Measurements from ENCODE around the gene HOXC10. TPM values are rescaled to one million over a fixed set of nuclear protein-coding genes. Genes with fewer than 3 reads are reported as not detected.

Gene HOXC10
- total and polyA plus RNA-seq, 3 experiments from 2014 or later: not detected

- H3K9me3 ChIP-seq (ENCODE audit: low read length): no peaks in the 10 kb centered on the region
- peaks cover 22% of the 10 kb centered on the region for H3K4me1 ChIP-seq (ENCODE audit: insufficient read depth, low read length)
- ChIA-PET CTCF (interaction anchor here (0.8 to 15.2 kb wide), 9 partner anchors 11 to 210 kb away, joined by 3 to 216 read pairs (median 7); partner anchors contain the start of genes HOXC10 and SMUG1), POLR2A (no interaction called here)
- H3K36me3 ChIP-seq (ENCODE audit: insufficient read depth, low read length): no peaks in the 10 kb centered on the region
- peak overlapping the region in 3 of 7 donors; percentile 23 to 73 (median 68) for H3K4me3 Mint-ChIP-seq
- H3K4me1 Mint-ChIP-seq: peaks cover 14 to 43% (median 20%) of the 10 kb centered on the region in 3 donors
- no peaks in the 10 kb centered on the region for H3K36me3 Mint-ChIP-seq
- peaks cover 81 to 97% of the 10 kb centered on the region in 2 donors for H3K27me3 Mint-ChIP-seq
- H3K27ac ChIP-seq (ENCODE audit: low read depth, low read length): no peak overlapping the region
- H3K9me3 Mint-ChIP-seq: peaks cover 0 to 4% (median 0%) of the 10 kb centered on the region in 5 donors
- H3K27ac Mint-ChIP-seq: no peak overlapping the region
- DNase-seq: no peak
- peaks cover 86% of the 10 kb centered on the region for H3K27me3 ChIP-seq (ENCODE audit: insufficient read depth, low read length, poor library complexity, severe bottlenecking)
- H3K4me3 ChIP-seq (ENCODE audit: low read length): no peak overlapping the region
Measured at GRCh38 chr12:54004841-54005530, 20.0 kb downstream of the HOXC10 start.

- ChIA-PET POLR2A (no interaction called here), CTCF (interaction anchor here (0.7 to 15.2 kb wide), 15 partner anchors 8 to 209 kb away, joined by 3 to 216 read pairs (median 7); partner anchors contain the start of genes HOXC10, HOXC5 and SMUG1)
- Mint-ChIP-seq H3K4me1 (peaks cover 14 to 43% (median 18%) of the 10 kb centered on the region in 3 donors), H3K27ac (peak overlapping the region in 2 of 8 donors; percentile 14 to 73), H3K9me3 (peaks cover 0 to 4% (median 0%) of the 10 kb centered on the region in 5 donors), H3K36me3 (no peaks in the 10 kb centered on the region), H3K4me3 (peak overlapping the region in 4 of 7 donors; percentile 15 to 78 (median 70)), H3K27me3 (peaks cover 82 to 99% of the 10 kb centered on the region in 2 donors)
- H3K4me3 ChIP-seq (ENCODE audit: low read length): no peak overlapping the region
- peaks cover 17% of the 10 kb centered on the region for H3K4me1 ChIP-seq (ENCODE audit: insufficient read depth, low read length)
- no peaks in the 10 kb centered on the region for H3K9me3 ChIP-seq (ENCODE audit: low read length)
- H3K27ac ChIP-seq (ENCODE audit: low read depth, low read length): no peak overlapping the region
- peaks cover 85% of the 10 kb centered on the region for H3K27me3 ChIP-seq (ENCODE audit: insufficient read depth, low read length, poor library complexity, severe bottlenecking)
- no peaks in the 10 kb centered on the region for H3K36me3 ChIP-seq (ENCODE audit: insufficient read depth, low read length)
- DNase-seq: no peak
Measured at GRCh38 chr12:54005531-54005852, 20.5 kb downstream of the HOXC10 start.

GRCh38 chr12:54005853-54006558, 21.1 kb downstream of the HOXC10 start:
- Histone ChIP-seq H3K27me3 (ENCODE audit: insufficient read depth, low read length, poor library complexity, severe bottlenecking) (peaks cover 83% of the 10 kb centered on the region), H3K4me3 (ENCODE audit: low read length) (peak overlapping the region; percentile 51), H3K27ac (ENCODE audit: low read depth, low read length) (no peak overlapping the region), H3K9me3 (ENCODE audit: low read length) (no peaks in the 10 kb centered on the region), H3K36me3 (ENCODE audit: insufficient read depth, low read length) (no peaks in the 10 kb centered on the region), H3K4me1 (ENCODE audit: insufficient read depth, low read length) (peaks cover 19% of the 10 kb centered on the region)
- Mint-ChIP-seq H3K36me3 (no peaks in the 10 kb centered on the region), H3K9me3 (peaks cover 0 to 4% (median 0%) of the 10 kb centered on the region in 5 donors), H3K27ac (peak overlapping the region in 5 of 8 donors; percentile 14 to 73 (median 68)), H3K4me3 (peak overlapping the region; percentile 66 to 93 (median 77)), H3K4me1 (peaks cover 19 to 46% (median 19%) of the 10 kb centered on the region in 3 donors), H3K27me3 (peaks cover 78 to 99% of the 10 kb centered on the region in 2 donors)
- DNase-seq: peak; percentile 75 to 87 (median 82)
- CTCF ChIA-PET: interaction anchor here (0.7 to 15.2 kb wide), 16 partner anchors 9 to 209 kb away, joined by 3 to 216 read pairs (median 6); partner anchors contain the start of genes HOXC10, HOXC4, HOXC5 and SMUG1
- POLR2A ChIA-PET: no interaction called here

- H3K27ac Mint-ChIP-seq: peak overlapping the region in 3 of 8 donors; percentile 27 to 73 (median 71)
- no peak for DNase-seq
- no peaks in the 10 kb centered on the region for H3K36me3 ChIP-seq (ENCODE audit: insufficient read depth, low read length)
- H3K9me3 Mint-ChIP-seq: peaks cover 0 to 4% (median 0%) of the 10 kb centered on the region in 5 donors
- peak overlapping the region; percentile 51 for H3K4me3 ChIP-seq (ENCODE audit: low read length)
- no peaks in the 10 kb centered on the region for H3K36me3 Mint-ChIP-seq
- no peak overlapping the region for H3K27ac ChIP-seq (ENCODE audit: low read depth, low read length)
- no peaks in the 10 kb centered on the region for H3K9me3 ChIP-seq (ENCODE audit: low read length)
- H3K27me3 ChIP-seq (ENCODE audit: insufficient read depth, low read length, poor library complexity, severe bottlenecking): peaks cover 83% of the 10 kb centered on the region
- peak overlapping the region in 6 of 7 donors; percentile 66 to 93 (median 78) for H3K4me3 Mint-ChIP-seq
- peaks cover 81 to 99% of the 10 kb centered on the region in 2 donors for H3K27me3 Mint-ChIP-seq
- H3K4me1 Mint-ChIP-seq: peaks cover 24 to 53% (median 25%) of the 10 kb centered on the region in 3 donors
- ChIA-PET CTCF (interaction anchor here (0.8 to 15.2 kb wide), 14 partner anchors 10 to 208 kb away, joined by 3 to 216 read pairs (median 4); partner anchors contain the start of genes HOXC4, HOXC5 and SMUG1), POLR2A (interaction anchor here (0.6 kb wide), 1 partner anchor 297 kb away, joined by 4 read pairs; no protein-coding TSS in a partner anchor)
- peaks cover 24% of the 10 kb centered on the region for H3K4me1 ChIP-seq (ENCODE audit: insufficient read depth, low read length)
Measured at GRCh38 chr12:54006559-54007220, 21.7 kb downstream of the HOXC10 start.

- H3K36me3 Mint-ChIP-seq: no peaks in the 10 kb centered on the region
- CTCF ChIA-PET: interaction anchor here (0.9 to 15.2 kb wide), 10 partner anchors 9 to 207 kb away, joined by 3 to 216 read pairs (median 6); partner anchors contain the start of genes HOXC5 and SMUG1
- no peaks in the 10 kb centered on the region for H3K36me3 ChIP-seq (ENCODE audit: insufficient read depth, low read length)
- POLR2A ChIA-PET: interaction anchor here (1.0 kb wide), 1 partner anchor 10 kb away, joined by 5 read pairs; no protein-coding TSS in a partner anchor
- H3K27me3 ChIP-seq (ENCODE audit: insufficient read depth, low read length, poor library complexity, severe bottlenecking): peaks cover 81% of the 10 kb centered on the region
- H3K4me3 Mint-ChIP-seq: peak overlapping the region in 2 of 7 donors; percentile 8 to 27
- DNase-seq: no peak
- H3K4me1 ChIP-seq (ENCODE audit: insufficient read depth, low read length): peaks cover 24% of the 10 kb centered on the region
- peak overlapping the region in 1 of 8 donors; percentile 3 for H3K27ac Mint-ChIP-seq
- H3K9me3 Mint-ChIP-seq: peaks cover 0 to 4% (median 0%) of the 10 kb centered on the region in 5 donors
- H3K27me3 Mint-ChIP-seq: peaks cover 78 to 99% of the 10 kb centered on the region in 2 donors
- H3K9me3 ChIP-seq (ENCODE audit: low read length): no peaks in the 10 kb centered on the region
- H3K4me1 Mint-ChIP-seq: peaks cover 24 to 50% (median 27%) of the 10 kb centered on the region in 3 donors
- no peak overlapping the region for H3K27ac ChIP-seq (ENCODE audit: low read depth, low read length)
- no peak overlapping the region for H3K4me3 ChIP-seq (ENCODE audit: low read length)
Measured at GRCh38 chr12:54007538-54008259, 22.8 kb downstream of the HOXC10 start.

GRCh38 chr12:54008260-54008552, 23.3 kb downstream of the HOXC10 start:
- H3K27ac ChIP-seq (ENCODE audit: low read depth, low read length): no peak overlapping the region
- peaks cover 81% of the 10 kb centered on the region for H3K27me3 ChIP-seq (ENCODE audit: insufficient read depth, low read length, poor library complexity, severe bottlenecking)
- peaks cover 24% of the 10 kb centered on the region for H3K4me1 ChIP-seq (ENCODE audit: insufficient read depth, low read length)
- Mint-ChIP-seq H3K27ac (peak overlapping the region in 1 of 8 donors; percentile 3), H3K4me3 (peak overlapping the region in 4 of 7 donors; percentile 27 to 48 (median 36)), H3K9me3 (peaks cover 0 to 2% (median 0%) of the 10 kb centered on the region in 5 donors), H3K4me1 (peaks cover 24 to 50% (median 27%) of the 10 kb centered on the region in 3 donors), H3K27me3 (peaks cover 78 to 99% of the 10 kb centered on the region in 2 donors), H3K36me3 (no peaks in the 10 kb centered on the region)
- no peaks in the 10 kb centered on the region for H3K9me3 ChIP-seq (ENCODE audit: low read length)
- DNase-seq: no peak
- H3K4me3 ChIP-seq (ENCODE audit: low read length): no peak overlapping the region
- POLR2A ChIA-PET: interaction anchor here (1.0 kb wide), 1 partner anchor 10 kb away, joined by 5 read pairs; no protein-coding TSS in a partner anchor
- CTCF ChIA-PET: interaction anchor here (1.0 to 15.2 kb wide), 7 partner anchors 9 to 207 kb away, joined by 4 to 216 read pairs (median 8); partner anchors contain the start of genes HOXC5 and SMUG1
- no peaks in the 10 kb centered on the region for H3K36me3 ChIP-seq (ENCODE audit: insufficient read depth, low read length)
